Type B pancreatic cell (in vitro differentiated cells): ENCODE results near the gene PPFIBP1. TPM values are rescaled to one million over a fixed set of nuclear protein-coding genes. Genes with fewer than 3 reads are reported as not detected.
"Not testable (repeated sequence)": the region's sequence is repeated elsewhere in the genome, so short reads cannot be mapped to it uniquely, and the experiment has no call there.

Source experiments
- DNase-seq: peaks from one replicate; pipeline ENCODE4 v3.0.0; 2021; ENCODE audit warnings: mixed read lengths; ENCODE audit not compliant: unreplicated experiment; ENCODE audit errors: extremely low spot score
- H3K27ac Mint-ChIP-seq: 2 replicates; pipeline ENCODE4 v1.8.0; 2021; ENCODE audit warnings: mild to moderate bottlenecking, mixed read lengths
- H3K27me3 Mint-ChIP-seq: 2 replicates; pipeline ENCODE4 v1.8.0; 2021; ENCODE audit warnings: mixed read lengths
- H3K36me3 Mint-ChIP-seq: 2 replicates; pipeline ENCODE4 v1.8.0; 2021; ENCODE audit warnings: mixed read lengths
- H3K4me1 Mint-ChIP-seq: one replicate; pipeline ENCODE4 v1.8.0; 2021; ENCODE audit warnings: mixed read lengths; ENCODE audit not compliant: unreplicated experiment
- H3K4me3 Mint-ChIP-seq: 2 replicates; pipeline ENCODE4 v1.8.0; 2021; ENCODE audit warnings: mild to moderate bottlenecking, mixed read lengths
- H3K9me3 Mint-ChIP-seq: 2 replicates; pipeline ENCODE4 v1.8.0; 2021; ENCODE audit warnings: mixed read lengths
- total RNA-seq: library from RNA; stranded (reverse); gene quantifications from 2 replicates; pipeline ENCODE4 v1.2.1, GENCODE V29; 2021; ENCODE audit warnings: low replicate concordance
- TF ChIP-seq, protein P1 (sequence below): fragments of 200-600 bp; sonication (generic); conservative IDR thresholded peaks from 2 replicates; pipeline ENCODE4 v1.5.0; 2021; ENCODE audit warnings: antibody characterized with exemption, mild to moderate bottlenecking

The PPFIBP1 gene
- total RNA-seq, 1 donor from 2014 or later = 68.3 TPM

DNA sequence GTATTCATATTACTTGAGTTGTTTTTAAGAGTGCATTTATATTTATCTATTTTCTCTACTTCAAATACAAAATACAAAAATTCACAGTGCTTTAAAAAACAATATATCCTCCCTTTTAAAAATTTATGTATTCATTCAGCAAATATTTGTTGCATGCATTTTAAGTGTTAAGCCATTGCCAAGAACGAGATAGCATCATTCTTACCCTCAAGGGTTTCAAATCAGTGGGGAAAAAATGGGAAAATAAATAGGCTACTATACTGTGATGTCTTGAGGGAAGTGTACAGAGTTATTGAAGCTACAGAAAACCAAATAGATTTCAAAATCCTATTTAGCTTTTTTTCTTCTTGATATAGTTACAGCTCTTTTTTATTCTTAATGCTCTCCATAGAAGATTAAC is 209.8 kb downstream of the PPFIBP1 start:
- TF ChIP-seq, protein P1, sequence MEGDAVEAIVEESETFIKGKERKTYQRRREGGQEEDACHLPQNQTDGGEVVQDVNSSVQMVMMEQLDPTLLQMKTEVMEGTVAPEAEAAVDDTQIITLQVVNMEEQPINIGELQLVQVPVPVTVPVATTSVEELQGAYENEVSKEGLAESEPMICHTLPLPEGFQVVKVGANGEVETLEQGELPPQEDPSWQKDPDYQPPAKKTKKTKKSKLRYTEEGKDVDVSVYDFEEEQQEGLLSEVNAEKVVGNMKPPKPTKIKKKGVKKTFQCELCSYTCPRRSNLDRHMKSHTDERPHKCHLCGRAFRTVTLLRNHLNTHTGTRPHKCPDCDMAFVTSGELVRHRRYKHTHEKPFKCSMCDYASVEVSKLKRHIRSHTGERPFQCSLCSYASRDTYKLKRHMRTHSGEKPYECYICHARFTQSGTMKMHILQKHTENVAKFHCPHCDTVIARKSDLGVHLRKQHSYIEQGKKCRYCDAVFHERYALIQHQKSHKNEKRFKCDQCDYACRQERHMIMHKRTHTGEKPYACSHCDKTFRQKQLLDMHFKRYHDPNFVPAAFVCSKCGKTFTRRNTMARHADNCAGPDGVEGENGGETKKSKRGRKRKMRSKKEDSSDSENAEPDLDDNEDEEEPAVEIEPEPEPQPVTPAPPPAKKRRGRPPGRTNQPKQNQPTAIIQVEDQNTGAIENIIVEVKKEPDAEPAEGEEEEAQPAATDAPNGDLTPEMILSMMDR = no peak
- Mint-ChIP-seq H3K4me1 (no peaks in the 10 kb centered on the region), H3K9me3 (no peaks in the 10 kb centered on the region), H3K4me3 (no peak overlapping the region), H3K36me3 (peaks cover 53% of the 10 kb centered on the region), H3K27me3 (no peaks in the 10 kb centered on the region), H3K27ac (no peak overlapping the region)
- DNase-seq = no peak

DNA sequence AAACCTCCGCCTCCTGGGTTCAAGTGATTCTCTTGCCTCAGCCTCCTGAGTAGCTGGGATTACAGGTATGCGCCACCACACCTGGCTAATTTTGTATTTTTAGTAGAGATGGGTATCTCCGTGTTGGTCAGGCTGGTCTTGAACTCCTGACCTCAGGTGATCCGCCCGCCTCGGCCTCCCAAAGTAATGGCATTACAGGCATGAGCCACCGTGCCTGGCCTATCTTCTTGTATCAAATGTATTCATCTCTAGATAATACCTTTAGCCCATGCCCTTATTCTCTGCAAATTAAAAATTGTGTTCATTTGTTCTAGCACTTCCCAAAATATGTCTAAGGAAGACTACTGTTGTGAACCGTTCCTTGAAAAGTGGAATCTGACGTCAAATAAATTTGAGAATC is 210.3 kb downstream of the PPFIBP1 start:
- not testable (repeated sequence) for H3K27me3 Mint-ChIP-seq

DNA sequence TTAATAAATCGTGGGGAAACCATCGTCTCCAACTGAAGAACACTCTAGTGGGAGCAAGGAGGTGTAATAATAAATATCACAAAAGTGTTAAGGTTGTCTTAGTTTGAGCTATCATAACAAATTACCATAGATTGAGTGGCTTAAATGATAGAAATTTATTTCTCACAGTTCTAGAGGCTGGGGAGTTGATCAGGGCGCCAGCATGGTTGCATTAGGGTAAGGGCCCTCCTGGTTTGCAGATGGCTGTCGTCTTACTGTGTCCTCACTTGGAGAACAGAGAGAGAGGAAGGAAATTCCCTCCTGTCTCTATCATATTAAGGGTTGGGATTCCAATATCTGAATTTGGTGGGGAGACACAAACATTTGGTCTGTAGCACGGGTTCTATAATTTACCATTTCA is 219.6 kb downstream of the PPFIBP1 start:
- H3K27me3 Mint-ChIP-seq = no peaks in the 10 kb centered on the region

More for the DNA sequence above, 210.3 kb downstream of the PPFIBP1 start:
- not testable (repeated sequence) for H3K9me3 Mint-ChIP-seq, H3K4me1 Mint-ChIP-seq, H3K27ac Mint-ChIP-seq, H3K4me3 Mint-ChIP-seq, DNase-seq
- peaks cover 48% of the 10 kb centered on the region for H3K36me3 Mint-ChIP-seq

More for the DNA sequence above, 219.6 kb downstream of the PPFIBP1 start:
- Mint-ChIP-seq H3K4me3 (no peak overlapping the region), H3K36me3 (peaks cover 36% of the 10 kb centered on the region), H3K9me3 (no peaks in the 10 kb centered on the region), H3K27ac (no peak overlapping the region), H3K4me1 (no peaks in the 10 kb centered on the region)
- no peak for DNase-seq
- TF ChIP-seq, protein P1 = no peak

Other genes with a start within 250 kb of the PPFIBP1 start
- gene BMAL2, start 191.4 kb upstream of the PPFIBP1 start, total RNA-seq = 10.7 and 34.3 TPM in 2 replicates
- 0.31 TPM in 1 of 2 replicates, not detected in the other for gene SMCO2, start 77.5 kb upstream of the PPFIBP1 start, total RNA-seq
- 2.5 and 3.4 TPM in 2 replicates for gene REP15, start 172.2 kb downstream of the PPFIBP1 start, total RNA-seq
- 41.1 and 92.0 TPM in 2 replicates for gene MRPS35, start 186.6 kb downstream of the PPFIBP1 start, total RNA-seq